DOHH2 (cell line): ENCODE data around the gene RBFOX1.
A peak's percentile ranks its signal among the peaks of the same experiment; 100 is the strongest.

Experiments
- H3F3A ChIP-seq: fragments of 200-600 bp; sonication (generic), shearing (Covaris generic); 2 replicates; pipeline ENCODE4 v1.6.0; 2016; ENCODE audit warnings: antibody characterized with exemption, mild to moderate bottlenecking; ENCODE audit not compliant: control insufficient read depth, insufficient read depth
- H3K27ac ChIP-seq: fragments of 200-600 bp; sonication (generic); 2 replicates; pipeline ENCODE4 v1.5.1; 2014; ENCODE audit warnings: low read depth, mild to moderate bottlenecking, low read length, moderate library complexity
- H3K27me3 ChIP-seq: fragments of 200-600 bp; sonication (generic); 2 replicates; pipeline ENCODE4 v1.6.1; 2014; ENCODE audit warnings: mild to moderate bottlenecking, low read length, mixed read lengths; ENCODE audit not compliant: control insufficient read depth
- H3K36me3 ChIP-seq: fragments of 200-600 bp; sonication (generic); 2 replicates; pipeline ENCODE4 v1.6.1; 2014; ENCODE audit warnings: mild to moderate bottlenecking, low read length, moderate library complexity, mixed read lengths; ENCODE audit not compliant: control insufficient read depth
- H3K4me1 ChIP-seq: fragments of 200-600 bp; sonication (generic); 2 replicates; pipeline ENCODE4 v1.6.1; 2014; ENCODE audit warnings: mild to moderate bottlenecking, low read length, mixed read lengths; ENCODE audit not compliant: control insufficient read depth
- H3K4me2 ChIP-seq: fragments of 200-600 bp; sonication (generic); 2 replicates; pipeline ENCODE4 v1.6.0; 2014; ENCODE audit warnings: mild to moderate bottlenecking, low read length, moderate library complexity
- H3K4me3 ChIP-seq: fragments of 200-600 bp; sonication (generic); 2 replicates; pipeline ENCODE4 v1.5.1; 2014; ENCODE audit warnings: mild to moderate bottlenecking, low read length, mixed read lengths
- H3K79me2 ChIP-seq: fragments of 200-600 bp; sonication (generic); 2 replicates; pipeline ENCODE4 v1.6.1; 2014; ENCODE audit warnings: mild to moderate bottlenecking, low read length, mixed read lengths; ENCODE audit not compliant: control insufficient read depth
- H3K9me2 ChIP-seq: fragments of 200-600 bp; sonication (generic); replicated peaks from 2 replicates; pipeline ENCODE4 v1.6.1; 2014; ENCODE audit warnings: mild to moderate bottlenecking, low read length, mixed read lengths; ENCODE audit not compliant: control insufficient read depth
- H3K9me3 ChIP-seq: fragments of 200-600 bp; sonication (generic); 2 replicates; pipeline ENCODE4 v1.6.1; 2014; ENCODE audit warnings: antibody characterized with exemption, low read length, mixed read lengths; ENCODE audit not compliant: control insufficient read depth, insufficient read depth
- H4K20me1 ChIP-seq: fragments of 200-600 bp; sonication (generic); 2 replicates; pipeline ENCODE4 v1.6.0; 2014; ENCODE audit warnings: low read depth, mild to moderate bottlenecking, antibody characterized with exemption, low read length, moderate library complexity; ENCODE audit not compliant: control insufficient read depth, insufficient read depth
- CTCF ChIP-seq: fragments of 200-600 bp; sonication (generic); IDR thresholded peaks from one replicate; pipeline ENCODE4 v1.5.1; 2014; ENCODE audit warnings: antibody characterized with exemption, mild to moderate bottlenecking, low read depth, low read length; ENCODE audit not compliant: poor library complexity, severe bottlenecking
- EZH2phosphoT487 ChIP-seq: fragments of 200-600 bp; sonication (generic); IDR thresholded peaks from 2 replicates; pipeline ENCODE4 v1.6.1; 2017; ENCODE audit warnings: borderline replicate concordance, mild to moderate bottlenecking, antibody characterized with exemption, low read length, moderate library complexity, mixed read lengths

RBFOX1 gene

DNA sequence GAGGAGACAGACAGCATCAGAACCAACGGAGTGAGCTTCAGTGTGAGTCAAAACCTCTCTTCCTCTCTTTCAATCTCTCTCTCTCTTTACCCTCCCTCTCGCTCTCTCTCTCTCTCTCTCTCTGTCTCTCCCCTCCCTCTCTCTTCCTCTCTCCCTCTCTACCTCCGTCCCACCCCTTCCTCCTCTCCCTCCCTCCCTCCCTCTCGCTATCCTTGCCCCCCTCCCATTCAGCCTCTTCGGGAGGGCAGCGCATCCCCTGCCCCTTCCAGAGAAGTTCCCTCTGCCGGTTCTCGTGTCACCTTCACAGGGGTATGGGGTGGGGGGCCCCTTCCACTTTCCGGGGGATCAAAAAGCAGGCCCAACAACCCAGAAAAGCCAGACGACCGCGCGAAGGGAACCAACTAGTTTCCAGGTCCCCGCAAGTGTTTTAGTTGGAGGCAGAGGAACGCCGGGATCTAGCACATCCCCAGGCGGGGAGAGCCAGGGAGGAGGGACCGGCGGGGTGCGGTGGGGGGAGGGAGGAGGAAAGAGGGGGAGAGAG, 28.9 kb upstream of the RBFOX1 start:
- Histone ChIP-seq H3K9me2 (no peaks in the 10 kb centered on the region), H3K4me2 (no peak overlapping the region), H3K36me3 (no peaks in the 10 kb centered on the region), H3K79me2 (no peaks in the 10 kb centered on the region), H4K20me1 (no peaks in the 10 kb centered on the region), H3K27ac (no peak overlapping the region), H3K9me3 (no peaks in the 10 kb centered on the region; the same call in 1 of the 2 replicates), H3F3A (no peaks in the 10 kb centered on the region), H3K4me3 (no peak overlapping the region), H3K4me1 (no peaks in the 10 kb centered on the region), H3K27me3 (no peaks in the 10 kb centered on the region)
- TF ChIP-seq EZH2phosphoT487: no peak

- Histone ChIP-seq H3K4me2 (no peak overlapping the region), H3K4me3 (no peak overlapping the region), H3K4me1 (no peaks in the 10 kb centered on the region), H4K20me1 (no peaks in the 10 kb centered on the region), H3K9me2 (no peaks in the 10 kb centered on the region), H3K9me3 (no peaks in the 10 kb centered on the region; the same call in 1 of the 2 replicates), H3K36me3 (no peaks in the 10 kb centered on the region), H3F3A (no peaks in the 10 kb centered on the region), H3K79me2 (no peaks in the 10 kb centered on the region), H3K27me3 (no peaks in the 10 kb centered on the region), H3K27ac (no peak overlapping the region)
- TF ChIP-seq CTCF (no peak), EZH2phosphoT487 (no peak)
Measured at GRCh38 chr16:7304279-7304678, 28.4 kb upstream of the RBFOX1 start.

DNA sequence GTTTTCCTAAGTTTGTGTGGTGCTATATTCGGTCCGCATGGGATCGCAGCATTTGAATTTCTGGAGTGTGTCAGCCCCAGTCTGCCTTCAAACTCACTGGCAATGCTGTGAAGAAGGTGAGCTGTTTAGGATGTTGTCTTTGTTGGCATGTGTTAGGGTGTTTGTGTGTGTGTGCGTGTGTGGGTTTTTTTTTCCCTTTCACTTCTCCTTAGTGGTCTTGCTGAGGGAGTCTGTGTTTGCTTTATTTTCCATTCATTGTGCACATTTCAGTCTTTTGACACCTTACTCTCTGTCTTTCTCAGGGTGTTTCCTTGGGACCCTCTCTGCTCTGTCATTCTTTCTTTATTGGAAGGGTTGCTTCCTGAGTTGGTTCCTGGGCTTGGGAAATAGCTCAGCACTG, 27.7 kb upstream of the RBFOX1 start:
- no peaks in the 10 kb centered on the region for H4K20me1 ChIP-seq
- H3K27ac ChIP-seq: no peak overlapping the region
- H3K27me3 ChIP-seq: no peaks in the 10 kb centered on the region
- no peak overlapping the region for H3K4me2 ChIP-seq
- no peaks in the 10 kb centered on the region for H3K36me3 ChIP-seq
- H3K9me3 ChIP-seq: no peaks in the 10 kb centered on the region; the same call in 1 of the 2 replicates
- H3K4me3 ChIP-seq: no peak overlapping the region
- H3F3A ChIP-seq: no peaks in the 10 kb centered on the region
- H3K4me1 ChIP-seq: no peaks in the 10 kb centered on the region
- H3K9me2 ChIP-seq: no peaks in the 10 kb centered on the region
- no peaks in the 10 kb centered on the region for H3K79me2 ChIP-seq
- no peak for TF ChIP-seq CTCF
- no peak for TF ChIP-seq EZH2phosphoT487

DNA sequence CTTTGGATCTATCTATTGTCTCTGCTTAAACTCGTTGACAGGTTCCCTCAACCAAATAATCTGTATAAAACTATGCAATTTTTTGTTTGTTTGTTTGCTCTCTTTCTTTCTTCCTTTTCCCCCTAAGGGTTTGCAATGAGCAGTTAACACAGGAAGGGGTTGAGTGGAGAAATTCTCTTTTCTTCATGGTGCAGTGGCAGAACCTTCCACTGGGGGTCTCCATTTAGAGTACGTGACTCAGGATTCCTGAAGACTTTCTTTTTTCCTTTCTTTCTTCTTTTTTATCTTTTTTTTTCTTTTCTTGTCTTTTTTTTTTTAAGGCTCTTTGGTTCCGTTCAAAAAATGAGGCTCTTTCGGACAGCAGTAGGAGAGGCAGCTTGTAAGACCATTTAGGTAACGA, 19.5 kb upstream of the RBFOX1 start:
- Histone ChIP-seq H3K79me2 (no peaks in the 10 kb centered on the region), H3K4me1 (no peaks in the 10 kb centered on the region), H3K9me3 (peaks cover 3% of the 10 kb centered on the region; the same call in 1 of the 2 replicates), H4K20me1 (no peaks in the 10 kb centered on the region), H3K4me3 (no peak overlapping the region), H3K36me3 (no peaks in the 10 kb centered on the region), H3K27me3 (no peaks in the 10 kb centered on the region), H3K27ac (no peak overlapping the region), H3K4me2 (no peak overlapping the region), H3K9me2 (no peaks in the 10 kb centered on the region), H3F3A (no peaks in the 10 kb centered on the region)
- no peak for TF ChIP-seq EZH2phosphoT487
- TF ChIP-seq CTCF: peak; percentile 37
